HG03139 (cell line): Measurements from ENCODE around the gene NUP93.
"Not testable (repeated sequence)": the region's sequence is repeated elsewhere in the genome, so short reads cannot be mapped to it uniquely, and the experiment has no call there.

Experiments
- ATAC-seq: cut with Tn5 transposase; IDR thresholded peaks from one replicate; pipeline ENCODE4 v1.9.1; 2021; ENCODE audit not compliant: unreplicated experiment

Gene NUP93

DNA sequence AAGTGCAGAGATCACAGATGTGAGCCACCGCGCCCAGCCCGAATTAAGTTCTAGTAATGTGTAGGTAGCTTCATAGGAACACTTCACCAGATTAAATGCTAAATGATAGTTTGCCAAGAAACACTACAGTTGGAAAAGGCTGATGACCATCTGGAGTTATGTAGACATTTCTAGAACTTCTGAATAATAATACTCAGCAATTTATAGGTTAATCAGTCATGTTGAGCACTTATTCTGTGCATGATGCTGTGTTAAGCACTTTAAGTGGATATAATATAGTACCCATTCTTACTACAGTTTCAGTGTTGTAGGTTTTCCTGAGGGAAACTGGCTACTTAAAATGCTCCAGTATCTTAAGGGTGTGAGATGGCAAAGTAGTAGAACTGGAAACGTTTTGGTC is 45.2 kb downstream of the NUP93 start:
- ATAC-seq: no peak

DNA sequence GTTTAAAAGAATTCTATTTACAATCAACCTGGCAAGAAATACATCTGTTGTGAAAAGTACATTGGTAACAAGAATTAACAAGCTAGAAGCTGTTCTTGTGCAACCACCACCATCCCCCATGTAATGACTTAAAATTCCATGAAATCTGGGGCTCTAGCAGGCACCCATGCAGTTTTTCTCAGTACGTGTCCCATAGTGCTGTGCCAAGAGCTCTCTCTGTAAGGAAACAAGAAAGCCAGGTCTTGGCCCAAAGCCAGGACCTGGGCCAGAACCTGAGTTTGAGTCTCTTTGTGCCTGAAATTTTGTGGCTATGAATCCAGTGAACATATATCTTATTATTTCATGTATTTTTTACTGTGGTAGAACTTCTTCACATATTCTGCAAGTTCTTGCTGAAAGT is 46.6 kb downstream of the NUP93 start:
- ATAC-seq: no peak

DNA sequence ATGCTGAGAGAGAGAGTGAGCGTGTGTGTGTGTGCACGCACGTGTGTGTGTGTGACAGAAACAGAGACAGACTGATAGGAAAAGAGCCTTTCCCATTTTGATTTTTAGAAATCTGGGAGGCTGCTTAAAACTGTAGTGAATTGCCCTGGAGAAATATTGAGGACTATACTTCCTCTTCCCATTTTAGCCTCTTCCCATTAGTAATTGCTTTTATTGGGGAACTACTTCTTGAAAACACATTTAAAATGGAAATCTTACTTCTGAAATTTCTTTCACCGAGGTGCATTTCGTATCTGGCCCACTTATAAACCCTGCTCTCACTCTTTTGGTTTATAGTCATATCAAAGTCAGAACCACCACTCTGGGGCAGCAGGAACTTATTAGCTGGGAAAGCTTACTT is 47.1 kb downstream of the NUP93 start:
- no peak for ATAC-seq

DNA sequence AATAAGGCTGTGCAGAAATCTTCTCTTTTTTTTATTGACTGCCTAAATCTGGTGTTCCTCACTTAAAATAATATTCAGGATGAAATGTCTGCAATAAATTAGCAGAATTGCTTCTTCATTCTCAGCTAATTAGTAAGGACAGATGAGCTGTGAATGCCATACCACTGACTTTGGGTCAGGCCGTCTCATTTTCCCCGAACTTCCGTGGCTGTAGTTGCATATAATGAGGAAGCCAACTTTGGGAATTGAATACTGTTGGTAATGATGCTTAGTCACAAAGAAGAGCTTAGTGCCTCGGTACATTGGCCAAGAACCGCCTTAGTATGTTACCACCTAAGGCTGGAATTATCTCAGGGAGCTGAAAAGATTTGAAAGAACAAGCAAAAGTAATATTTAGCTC is 47.6 kb downstream of the NUP93 start:
- no peak for ATAC-seq

DNA sequence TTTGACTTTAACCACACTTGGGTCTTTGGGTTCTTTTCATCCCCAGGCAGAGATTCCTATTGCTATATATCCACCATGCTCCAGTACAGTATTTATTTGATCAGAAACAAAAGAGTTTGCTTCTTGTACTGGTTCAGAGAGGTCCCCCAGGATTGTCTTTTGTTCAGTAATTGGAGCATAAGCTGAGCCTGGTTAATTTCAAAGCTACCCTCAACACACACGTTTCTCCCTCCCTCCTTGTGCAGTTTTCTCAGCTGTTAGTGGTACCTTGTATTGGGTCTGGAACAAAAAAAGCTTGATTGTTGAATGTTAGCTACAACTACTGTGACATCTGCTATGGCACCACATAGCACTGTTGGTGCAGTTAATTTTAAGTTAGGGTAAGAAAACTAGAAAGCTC is 50.0 kb downstream of the NUP93 start:
- ATAC-seq: no peak

DNA sequence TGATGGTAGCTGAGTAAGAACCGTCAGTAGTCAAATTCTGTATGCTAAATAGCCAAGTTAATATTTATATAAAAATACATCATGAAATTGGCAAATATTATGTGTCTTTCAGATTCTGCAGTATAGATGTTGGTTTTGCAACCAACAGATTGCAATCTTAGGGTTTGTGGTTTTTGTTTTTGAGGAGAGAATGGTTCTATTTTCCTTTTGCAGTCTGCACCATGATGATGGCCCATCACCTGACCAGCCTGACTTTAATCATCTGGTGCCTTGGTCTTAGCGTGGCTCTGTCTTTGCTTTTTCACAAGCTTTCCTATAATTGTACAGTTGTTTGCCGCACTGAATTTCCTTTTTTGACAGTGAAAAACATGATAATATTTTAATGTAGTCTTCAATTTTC is 50.7 kb downstream of the NUP93 start:
- no peak for ATAC-seq

DNA sequence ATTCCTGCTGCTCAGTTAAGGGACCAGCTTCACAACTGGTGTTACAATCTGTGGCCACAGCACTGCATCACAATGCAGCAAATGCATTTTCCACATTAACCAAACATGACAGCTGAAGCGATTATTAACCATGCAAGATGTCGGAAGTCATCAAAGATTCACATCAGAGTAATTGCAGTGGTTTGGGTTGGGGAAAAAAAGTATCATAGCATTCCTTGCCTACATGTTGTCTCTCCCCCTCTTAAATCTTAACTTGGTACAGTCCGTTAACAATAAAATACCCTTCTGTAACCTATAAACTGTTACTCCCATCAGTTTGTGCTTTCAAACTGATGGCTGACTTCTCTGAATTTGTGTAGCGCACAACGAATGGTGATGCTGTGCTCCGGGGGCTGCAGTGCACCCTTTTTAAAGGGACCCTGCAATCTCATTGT is 51.6 kb downstream of the NUP93 start:
- no peak for ATAC-seq

DNA sequence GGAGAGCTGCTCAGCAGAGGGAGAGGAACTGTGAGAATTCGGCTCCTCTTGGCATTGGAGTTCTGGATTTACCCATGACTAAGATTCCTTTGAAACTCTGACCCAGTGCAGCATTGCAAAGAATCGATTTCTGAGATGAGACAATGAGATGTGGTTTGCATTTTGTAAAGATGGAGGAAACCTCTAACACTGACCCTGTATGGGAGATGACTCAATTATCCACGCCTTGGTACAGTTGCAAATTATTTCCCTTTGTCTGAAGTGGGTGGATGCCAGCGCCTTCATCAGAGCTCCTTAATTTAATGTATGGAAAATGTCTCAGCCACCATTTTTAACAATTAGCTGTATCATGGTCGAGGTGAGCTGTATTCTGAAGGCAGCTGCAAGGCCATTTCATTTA is 53.4 kb downstream of the NUP93 start:
- ATAC-seq: no peak

DNA sequence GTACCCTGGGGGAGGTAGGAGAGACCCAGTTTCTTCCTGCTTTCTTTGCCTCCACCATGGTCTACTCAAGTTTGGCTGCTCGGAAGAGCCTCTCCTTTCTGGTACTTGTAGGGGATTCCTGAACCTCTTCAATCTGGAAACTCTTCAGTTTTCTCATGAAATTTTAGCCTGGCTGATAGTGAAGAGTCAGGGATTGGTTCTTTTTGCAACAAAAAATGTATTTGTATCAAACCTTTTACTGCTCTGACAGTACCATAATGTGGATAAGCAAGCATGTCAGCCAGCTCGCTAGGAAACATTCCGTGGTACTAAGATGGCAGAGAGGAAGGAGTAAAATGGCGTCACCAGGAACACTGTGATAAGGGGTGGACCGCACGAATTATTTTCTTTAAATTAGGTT is 55.4 kb downstream of the NUP93 start:
- ATAC-seq: no peak

DNA sequence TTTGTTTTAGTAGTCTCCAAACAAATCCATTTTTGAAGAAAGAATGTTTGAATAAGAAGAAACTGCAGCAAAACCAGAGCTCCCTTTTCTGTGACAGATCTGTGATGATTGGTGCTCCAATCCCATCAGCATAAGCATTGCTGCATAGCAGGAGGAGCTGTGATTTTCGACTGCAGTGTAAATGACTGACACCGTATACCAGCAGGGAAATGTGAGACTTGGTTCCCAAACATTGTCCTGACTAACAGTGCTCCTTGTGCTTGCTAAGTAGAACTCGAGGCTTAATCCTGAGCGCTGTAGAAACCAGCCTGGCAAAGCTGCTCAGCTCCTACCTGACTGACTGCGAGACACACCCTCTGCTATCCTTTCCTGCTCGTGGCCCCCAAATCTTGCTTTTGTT is 57.2 kb downstream of the NUP93 start:
- no peak for ATAC-seq

DNA sequence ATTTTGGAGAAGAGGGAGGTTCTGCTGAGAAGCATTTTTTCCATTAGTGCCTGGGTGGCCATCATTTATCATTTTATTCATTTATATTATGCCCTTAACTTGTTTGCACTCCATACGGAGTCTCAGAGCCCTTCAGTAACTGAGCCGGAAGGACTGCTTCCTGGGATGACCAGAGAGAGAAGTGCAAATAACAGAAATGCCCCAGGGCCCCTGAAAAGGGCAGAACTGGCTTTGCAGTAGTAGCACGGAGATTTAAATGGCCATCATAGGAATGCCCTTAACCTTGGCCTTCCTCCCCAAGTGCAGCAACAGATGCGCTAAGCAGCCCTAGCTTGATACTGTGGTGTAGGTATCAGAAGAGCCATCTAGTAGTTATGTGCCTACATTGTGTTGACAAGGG is 58.5 kb downstream of the NUP93 start:
- no peak for ATAC-seq

DNA sequence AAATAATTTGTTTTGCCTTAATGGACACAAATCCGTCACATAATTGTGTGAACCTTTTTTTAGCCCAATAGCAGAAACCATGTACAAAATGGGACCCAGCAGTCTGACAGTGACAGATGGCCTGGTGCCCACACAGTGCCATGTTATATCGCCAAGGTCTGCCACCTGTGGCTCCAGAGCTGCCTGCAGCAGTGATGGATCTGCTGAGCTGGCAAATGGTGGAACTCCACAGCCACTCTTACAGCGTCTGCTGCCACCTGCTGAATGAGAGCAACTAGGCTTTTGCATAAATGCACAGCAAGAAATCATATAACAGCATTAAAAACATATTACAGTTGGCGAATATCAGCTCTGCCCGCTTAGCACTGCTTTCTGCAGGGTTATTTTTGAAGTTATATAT is 59.4 kb downstream of the NUP93 start:
- ATAC-seq: no peak

DNA sequence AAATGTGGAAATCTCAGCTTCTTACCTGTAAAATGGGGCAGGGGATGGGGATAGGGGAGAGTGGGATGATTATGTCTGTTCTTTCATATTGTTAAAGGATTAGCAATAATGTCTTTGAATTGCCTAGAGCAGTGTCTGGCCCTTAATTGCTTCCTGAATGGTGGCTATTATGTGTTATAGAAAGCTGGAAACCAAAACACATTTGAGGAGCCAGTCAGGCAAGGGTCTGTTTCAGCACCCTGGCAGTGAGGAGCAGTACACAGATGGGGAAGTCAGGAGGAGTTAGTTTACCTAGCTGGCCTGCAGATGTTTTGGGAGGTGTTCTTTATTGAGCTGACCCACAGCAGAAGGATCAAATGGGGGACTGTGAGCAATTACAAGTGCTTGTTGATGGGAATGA is 63.0 kb downstream of the NUP93 start:
- no peak for ATAC-seq

DNA sequence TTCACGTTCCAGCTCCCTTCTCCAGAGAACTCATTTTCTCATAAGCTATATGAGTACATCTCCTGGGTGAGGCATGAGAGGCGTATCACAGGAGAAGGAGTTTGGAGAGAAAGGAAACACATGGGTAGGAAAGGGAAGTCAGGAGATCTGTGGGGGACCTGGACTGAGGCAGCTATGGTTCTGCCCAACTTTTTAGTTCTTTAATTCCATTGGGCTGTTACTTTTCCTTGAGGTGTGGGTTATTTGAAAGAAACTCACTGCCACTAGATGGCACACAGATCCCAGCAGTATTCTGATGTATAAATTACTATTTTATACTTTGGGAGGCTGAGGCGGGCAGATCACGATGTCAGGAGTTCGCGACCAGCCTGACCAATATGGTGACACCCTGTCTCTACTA is 63.6 kb downstream of the NUP93 start:
- ATAC-seq: no peak

DNA sequence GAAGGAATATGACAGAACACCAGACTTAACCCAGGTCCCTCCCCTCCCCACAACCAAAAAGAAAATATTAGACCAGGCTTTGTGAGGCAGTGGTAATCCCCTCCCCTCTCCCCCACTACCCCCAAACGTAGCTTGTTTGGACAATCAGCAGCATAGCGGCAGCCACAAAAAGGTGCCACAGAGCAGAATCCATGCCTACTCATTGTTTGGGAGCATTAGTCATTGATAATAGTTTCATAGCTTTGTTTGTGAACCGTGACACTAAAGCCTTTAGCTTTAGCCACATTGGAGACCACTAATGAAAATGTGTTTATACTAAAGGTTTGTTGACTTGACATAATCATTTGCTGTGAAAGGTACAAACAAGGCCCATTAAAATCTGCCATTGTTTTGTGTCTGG is 65.1 kb downstream of the NUP93 start:
- ATAC-seq: no peak

DNA sequence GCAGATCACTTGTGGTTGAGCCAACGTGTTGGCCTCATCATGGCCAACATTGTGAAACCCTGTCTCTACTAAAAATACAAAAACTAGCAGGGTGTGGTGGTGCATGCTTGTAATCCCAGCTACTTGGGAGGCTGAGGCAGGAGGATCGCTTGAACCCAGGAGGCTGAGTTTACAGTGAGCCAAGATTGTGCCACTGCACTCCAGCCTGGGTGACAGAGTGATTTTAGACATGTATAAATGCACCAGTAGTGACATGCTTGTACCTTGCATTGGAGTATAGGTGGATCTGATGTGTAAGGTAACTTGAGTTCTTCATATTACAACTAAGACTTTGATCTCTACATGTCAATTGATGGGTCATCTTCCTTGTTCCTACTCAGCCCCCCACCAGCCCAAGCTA is 67.1 kb downstream of the NUP93 start:
- ATAC-seq: not testable (repeated sequence)

DNA sequence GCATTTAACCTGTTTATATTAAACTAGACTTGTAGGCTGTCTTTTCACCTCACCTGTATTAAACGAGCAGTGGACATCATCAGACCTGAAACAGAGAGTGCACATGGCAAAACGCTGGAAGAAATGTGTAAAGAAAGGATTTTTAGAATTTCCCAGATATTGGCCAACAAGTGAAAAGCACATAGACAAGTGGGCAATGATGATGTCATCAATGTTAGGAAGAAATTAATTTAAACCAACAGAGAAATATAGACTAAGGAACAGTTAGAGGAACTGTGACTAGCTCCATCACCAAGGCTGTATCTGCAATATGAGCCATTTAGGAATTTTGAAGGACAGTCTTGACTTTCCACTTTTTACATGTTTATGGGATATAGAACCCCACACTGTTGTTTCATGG is 67.9 kb downstream of the NUP93 start:
- ATAC-seq: no peak

DNA sequence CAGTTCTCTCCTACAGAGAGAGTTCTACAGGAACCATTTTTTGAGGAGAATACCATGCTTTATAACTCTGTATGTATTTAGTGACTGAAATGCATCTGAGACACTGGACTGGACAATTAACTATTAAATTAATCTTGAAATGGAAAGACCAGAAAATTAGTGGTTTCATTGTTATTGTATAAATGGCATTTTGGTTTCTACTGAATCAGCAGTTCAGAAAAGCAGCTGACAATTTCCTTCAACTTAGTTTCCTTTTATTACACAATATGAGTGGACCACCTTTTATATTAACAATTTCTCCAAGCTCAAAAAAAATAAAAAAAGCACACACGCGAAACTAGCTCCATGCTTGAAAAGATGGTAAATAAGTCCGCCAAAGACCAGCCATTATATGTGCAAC is 69.0 kb downstream of the NUP93 start:
- no peak for ATAC-seq

DNA sequence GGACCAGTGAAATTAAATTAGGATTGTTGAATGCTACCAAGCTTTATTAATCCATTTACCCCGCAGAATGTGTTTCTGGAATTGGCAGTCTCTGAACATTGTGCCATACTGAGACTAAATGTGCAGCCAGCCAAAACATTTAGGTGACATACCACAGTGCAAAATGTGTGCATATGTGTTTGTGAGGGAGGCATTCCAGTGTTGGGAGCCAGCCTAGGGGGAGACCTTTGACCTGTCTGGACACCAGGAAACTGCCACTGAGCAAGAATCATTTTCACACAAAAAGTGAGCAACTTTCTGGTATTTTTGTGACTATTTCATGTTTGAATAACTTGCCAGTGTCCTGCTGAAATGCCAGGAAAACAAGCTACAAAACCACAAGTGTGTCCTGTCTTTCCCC is 70.4 kb downstream of the NUP93 start:
- no peak for ATAC-seq

DNA sequence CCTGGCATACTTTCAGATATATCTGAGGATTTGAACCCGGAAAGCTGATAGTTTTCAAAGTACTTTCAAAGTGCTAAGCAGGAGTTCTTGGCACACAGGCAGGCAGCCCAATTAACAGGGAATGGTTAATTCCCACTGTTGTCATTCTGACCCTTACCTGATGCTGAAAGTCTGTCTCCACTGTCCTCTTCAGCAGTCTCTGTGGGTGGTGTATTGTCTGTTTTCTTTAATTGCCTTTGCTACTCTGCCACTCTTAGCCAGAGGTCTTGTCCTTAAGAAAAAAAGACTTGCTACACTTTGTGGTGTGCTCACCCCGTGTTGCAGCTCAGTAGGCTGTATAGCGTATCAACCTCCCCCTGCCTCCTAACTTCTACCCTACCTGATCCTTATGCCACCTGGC is 71.8 kb downstream of the NUP93 start:
- no peak for ATAC-seq

DNA sequence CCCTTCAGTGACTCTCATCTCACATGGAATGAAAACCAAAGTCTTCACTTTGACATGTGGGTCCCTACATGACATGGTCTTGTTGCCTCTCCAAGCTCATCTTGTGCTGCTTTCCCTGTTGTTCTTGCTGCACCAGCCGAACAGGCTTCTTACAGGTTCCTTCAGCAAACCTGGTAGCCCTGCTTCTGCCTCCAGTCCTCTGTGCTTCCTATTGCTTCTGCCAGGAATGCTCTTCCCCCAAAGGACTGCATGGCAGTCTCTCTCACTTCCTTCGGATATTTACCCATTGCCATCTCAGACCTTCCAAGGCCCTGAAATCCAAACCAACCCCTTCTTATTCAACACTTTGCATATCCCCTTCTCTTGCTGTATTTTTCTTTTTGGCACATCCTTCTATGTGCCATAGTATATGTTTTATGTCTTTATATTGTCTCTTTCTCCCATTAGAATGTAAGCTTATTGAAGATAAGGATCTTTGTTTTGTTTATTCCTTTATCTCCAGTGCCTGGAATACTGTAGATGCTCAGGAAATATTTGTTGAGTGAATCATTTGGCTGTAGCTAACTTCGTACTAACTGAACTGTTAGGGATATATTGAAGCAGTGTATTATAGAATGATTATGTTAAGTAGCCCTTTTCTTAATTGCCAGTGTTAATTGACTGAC is 77.2 kb downstream of the NUP93 start:
- ATAC-seq: no peak

DNA sequence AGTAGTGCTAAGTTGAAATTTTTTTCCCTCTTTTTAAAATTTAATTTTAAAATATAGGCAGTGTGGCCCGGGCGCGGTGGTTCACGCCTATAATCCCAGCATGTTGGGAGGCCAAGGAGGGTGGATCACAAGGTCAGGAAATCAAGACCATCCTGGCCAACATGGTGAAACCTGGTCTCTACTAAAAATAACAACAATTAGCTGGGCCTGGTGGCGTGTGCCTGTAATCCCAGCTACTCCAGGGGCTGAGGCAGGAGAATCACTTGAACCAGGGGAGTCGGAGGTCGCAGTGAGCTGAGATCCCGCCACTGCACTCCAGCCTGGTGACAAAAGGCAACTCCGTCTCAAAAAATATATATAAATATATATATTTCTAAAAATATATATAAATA is 77.7 kb downstream of the NUP93 start:
- not testable (repeated sequence) for ATAC-seq

DNA sequence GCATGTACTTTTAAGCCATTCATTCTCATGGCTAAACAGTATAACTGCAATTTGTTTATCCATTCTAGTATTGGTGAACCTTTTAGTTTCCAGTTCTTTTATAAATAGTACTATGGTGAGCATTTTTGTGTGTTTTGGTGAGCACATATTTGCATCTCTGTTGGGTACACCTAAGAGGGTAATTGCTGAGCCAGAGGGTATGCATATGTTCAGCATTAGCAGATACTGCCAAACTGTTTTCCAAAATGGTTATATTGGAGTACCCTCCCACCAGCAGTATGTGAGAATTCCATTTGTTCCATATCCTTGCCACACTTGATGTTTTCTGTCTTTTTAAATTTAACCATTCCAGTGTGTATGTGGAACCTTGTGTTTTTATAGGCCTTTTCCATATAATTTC is 81.0 kb downstream of the NUP93 start:
- ATAC-seq: no peak

DNA sequence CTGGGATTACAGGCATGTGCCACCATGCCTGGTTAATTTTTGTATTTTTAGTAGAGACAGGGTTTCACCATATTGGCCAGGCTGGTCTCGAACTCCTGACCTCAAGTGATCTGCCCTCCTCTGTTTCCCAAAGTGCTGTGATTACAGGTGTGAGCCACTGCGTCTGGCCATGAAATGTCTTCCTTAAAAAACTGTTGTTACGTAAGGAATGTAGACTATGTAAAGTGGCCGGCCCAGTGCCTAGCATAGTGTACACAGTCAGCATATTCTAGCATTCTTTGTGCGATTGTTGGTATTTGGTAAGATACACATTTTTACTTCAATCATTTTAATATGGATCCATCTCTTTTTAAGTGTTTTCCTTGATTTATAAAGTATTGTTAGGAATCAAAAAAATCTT is 81.7 kb downstream of the NUP93 start:
- ATAC-seq: not testable (repeated sequence)
